NCI-H1930 (cell line): ENCODE data around the gene ENPEP.
"Not testable (repeated sequence)": the region's sequence is repeated elsewhere in the genome, so short reads cannot be mapped to it uniquely, and the experiment has no call there.

Experiments
- DNase-seq, 2 experiments: peaks; one replicate each; lab custom pipeline; 2025; lab: John Stamatoyannopoulos, UW

Gene ENPEP

GRCh38 chr4:110520886-110521285 is 44.9 kb downstream of the ENPEP start:
- no peak for DNase-seq

- no peak for DNase-seq
These were observed 50.6 kb downstream of the ENPEP start for GRCh38 chr4:110526589-110526988.

DNA sequence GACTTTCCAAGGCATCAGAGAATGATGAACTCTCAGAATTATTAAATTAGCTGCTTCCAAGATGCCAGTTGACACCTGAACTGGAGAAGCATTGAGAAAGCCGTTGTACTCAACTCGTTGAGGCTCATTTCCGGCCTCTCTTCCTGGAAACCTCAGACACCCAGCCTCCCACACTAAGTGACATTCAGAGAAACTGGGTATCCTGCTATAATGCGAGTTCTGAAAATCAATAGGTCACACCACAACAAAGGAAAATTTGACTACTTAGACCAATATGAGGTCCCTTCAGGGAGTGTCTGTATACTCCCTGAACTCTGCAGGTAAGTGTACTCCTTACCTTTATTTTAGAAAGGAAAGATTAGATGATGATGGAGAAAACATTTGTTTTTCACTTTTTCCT is 51.2 kb downstream of the ENPEP start:
- DNase-seq = no peak

- no peak for DNase-seq
These were observed 57.1 kb downstream of the ENPEP start for GRCh38 chr4:110532901-110533589.

DNA sequence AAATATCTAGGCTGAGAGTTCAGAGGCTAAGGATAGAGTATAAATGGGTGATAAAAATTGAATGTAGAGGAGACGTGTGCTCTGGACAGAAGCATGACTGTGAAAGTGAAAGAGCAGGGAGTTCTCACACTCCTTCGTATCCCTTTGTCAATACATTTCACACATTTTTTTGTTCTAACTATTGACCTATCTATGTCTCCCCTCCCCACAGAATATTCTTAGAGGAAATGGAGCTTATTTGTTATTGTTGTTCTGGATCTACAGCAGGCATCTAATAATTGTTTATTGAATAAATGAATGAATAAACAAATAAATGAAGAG is 57.6 kb downstream of the ENPEP start:
- no peak for DNase-seq

DNA sequence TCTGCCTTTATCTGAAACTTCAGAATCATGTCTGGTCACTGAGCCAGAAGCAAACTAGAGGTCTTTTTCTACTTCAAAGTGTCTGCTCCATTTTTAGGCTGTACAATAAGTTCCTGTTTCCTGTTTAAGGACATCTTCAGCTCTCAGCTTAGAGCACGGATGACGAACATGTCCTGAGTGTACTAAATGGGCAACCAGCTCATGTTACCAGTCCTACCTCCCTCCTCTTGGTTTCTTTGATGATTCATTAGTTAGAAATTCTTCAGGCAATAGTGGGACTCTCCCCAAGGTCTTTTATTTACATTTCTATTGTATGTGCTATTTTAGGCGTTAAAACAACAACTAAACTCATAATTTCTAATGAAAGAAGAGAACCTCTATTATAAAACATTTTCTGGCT is 58.0 kb downstream of the ENPEP start:
- DNase-seq = no peak

DNA sequence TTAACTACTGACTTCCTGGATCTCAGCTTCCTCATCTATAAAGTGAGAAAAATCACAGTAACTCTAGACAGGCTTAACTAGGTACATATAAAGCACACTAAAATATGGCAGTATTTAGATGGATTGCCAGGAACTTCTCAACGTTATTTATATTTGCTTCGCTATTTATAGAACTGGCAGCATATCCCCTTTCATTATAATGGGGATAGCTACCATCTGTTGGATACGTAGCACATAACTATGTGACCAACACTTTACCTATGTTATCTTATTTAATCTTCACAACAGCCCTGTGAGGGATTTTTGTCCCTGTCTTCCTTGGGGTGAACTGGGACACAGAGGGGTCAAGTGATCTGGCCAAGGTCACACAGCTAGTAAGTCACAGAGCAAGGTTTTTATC is 64.6 kb downstream of the ENPEP start:
- DNase-seq = no peak

DNA sequence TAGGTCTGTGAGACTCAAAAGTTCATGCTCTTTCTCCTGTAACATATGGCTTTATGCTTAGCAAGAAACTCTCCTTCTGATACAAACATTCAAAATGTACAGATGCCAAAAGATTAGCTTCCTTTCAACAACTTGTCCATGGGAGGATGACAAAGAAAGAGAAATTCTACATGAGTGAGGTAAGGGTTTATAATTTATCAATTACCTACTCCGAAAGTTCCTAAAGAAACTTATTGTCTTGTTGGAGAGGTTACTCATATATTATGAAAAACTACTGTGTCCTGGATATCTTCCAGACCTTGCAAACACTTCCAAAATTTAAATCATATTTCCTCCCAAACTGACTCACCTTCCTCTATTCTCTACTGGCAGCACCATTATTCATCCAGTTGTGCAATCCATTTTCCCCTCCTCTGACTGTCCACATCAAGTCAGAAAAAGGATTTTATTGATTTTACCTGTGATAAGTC is 65.1 kb downstream of the ENPEP start:
- no peak for DNase-seq

DNA sequence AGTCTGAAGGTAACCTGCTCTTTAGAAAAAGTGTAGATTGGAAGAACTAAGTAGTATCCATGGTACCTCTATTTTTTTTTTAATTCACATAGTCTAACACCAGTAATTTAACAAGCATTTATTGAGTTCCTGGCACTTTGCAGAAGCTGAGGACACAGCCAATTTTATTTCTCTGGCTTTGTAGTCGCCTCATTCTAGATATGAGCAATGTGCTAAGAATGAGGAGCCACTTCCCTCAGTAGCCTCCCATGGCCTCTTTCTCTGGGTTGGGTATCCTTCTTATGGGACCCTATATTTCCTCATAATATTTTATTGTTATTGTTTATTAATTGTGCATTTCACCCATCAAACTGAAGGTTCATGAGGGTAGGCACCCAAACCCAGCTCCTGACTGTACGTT is 67.6 kb downstream of the ENPEP start:
- no peak for DNase-seq

GRCh38 chr4:110544594-110544993 is 68.6 kb downstream of the ENPEP start:
- no peak for DNase-seq

- DNase-seq = no peak
These were observed 74.3 kb downstream of the ENPEP start for GRCh38 chr4:110550260-110550659.

DNA sequence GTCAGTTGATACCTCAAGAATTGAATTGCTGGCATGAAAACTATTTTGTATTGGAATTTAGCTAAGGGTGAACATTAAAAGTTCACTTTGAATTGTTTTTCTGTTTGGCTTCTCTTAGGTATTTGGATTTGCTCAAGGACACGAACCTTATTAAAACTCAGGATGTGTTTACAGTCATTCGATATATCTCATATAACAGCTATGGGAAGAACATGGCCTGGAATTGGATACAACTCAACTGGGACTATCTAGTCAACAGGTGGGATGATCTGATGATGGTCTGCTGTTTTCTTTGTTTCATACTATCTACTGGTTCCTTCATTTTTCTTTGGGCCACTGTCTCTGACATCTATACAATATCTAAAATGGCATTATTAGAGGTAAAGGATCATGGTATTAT is 77.2 kb downstream of the ENPEP start:
- DNase-seq = no peak

GRCh38 chr4:110567214-110567613 is 91.3 kb downstream of the ENPEP start:
- no peak for DNase-seq

GRCh38 chr4:110576696-110577095 is 100.7 kb downstream of the ENPEP start:
- DNase-seq = not testable (repeated sequence)

- DNase-seq = no peak
These were observed 110.3 kb downstream of the ENPEP start for GRCh38 chr4:110586131-110586850.

GRCh38 chr4:110587666-110588285 is 111.8 kb downstream of the ENPEP start:
- DNase-seq = no peak

- no peak for DNase-seq
These were observed 113.3 kb downstream of the ENPEP start for GRCh38 chr4:110589297-110589696.

GRCh38 chr4:110595583-110595982 is 119.6 kb downstream of the ENPEP start:
- no peak for DNase-seq

DNA sequence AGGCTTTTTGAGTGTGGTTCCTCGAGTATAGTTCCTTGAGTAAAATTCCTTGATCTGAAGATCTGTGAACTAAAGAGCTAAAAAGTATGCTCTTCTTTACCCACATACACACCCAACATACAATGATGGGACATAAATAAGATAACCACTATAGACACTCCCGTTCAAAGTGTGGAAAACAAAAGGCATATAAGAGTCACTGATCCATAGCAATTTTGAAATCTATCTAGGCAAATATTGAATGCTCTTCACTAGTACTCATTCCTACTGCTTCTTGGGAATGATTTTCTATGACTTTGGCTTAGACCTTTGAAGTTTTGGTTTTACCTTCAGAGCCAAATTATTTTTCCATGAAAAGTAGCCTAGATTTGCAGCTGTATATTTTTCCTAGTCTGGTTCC is 120.5 kb downstream of the ENPEP start:
- no peak for DNase-seq

GRCh38 chr4:110597582-110597981 is 121.6 kb downstream of the ENPEP start:
- no peak for DNase-seq

GRCh38 chr4:110602061-110602460 is 126.1 kb downstream of the ENPEP start:
- no peak for DNase-seq

GRCh38 chr4:110605077-110605476 is 129.1 kb downstream of the ENPEP start:
- DNase-seq = no peak

DNA sequence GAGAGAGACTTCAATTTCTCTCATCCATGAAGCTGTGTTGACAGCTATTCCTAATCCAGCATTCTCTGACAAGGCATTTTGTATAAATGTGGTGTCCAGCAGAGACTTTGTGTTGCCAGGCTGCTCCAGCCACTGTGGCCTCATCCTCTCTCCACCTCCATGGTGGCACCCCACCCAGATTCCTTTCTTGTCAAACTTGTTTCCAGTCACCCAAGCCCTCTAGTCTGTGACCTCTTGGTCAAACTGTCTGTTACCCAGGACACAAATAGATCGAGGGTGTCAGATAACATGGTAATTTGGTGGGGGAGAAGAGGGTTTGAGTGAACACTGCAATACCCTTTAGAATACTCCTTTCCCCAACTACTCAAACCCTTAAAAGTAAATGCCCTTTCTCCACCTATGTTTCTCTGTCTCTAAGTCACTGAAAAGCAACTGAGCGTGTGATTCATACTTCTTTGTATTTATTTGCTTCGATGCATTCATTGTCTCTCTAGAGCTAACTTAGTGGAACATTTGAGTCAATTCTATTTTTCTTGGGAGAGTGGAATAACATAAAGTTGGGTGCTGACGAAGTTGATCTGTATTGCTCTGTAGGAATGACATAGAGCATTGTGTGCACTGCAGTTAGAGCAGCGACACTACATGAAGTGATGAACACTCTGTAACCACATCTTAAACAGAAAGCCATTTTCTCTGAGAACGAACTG is 133.2 kb downstream of the ENPEP start:
- DNase-seq = no peak
